Skeletal muscle tissue (tissue), 4 donors: Measurements from ENCODE around the gene RXRA. TPM values are rescaled to one million over a fixed set of nuclear protein-coding genes. Genes with fewer than 3 reads are reported as not detected.

Experiments
- H3K27ac ChIP-seq: one replicate; pipeline ENCODE4 v1.7.0; 2013; ENCODE audit warnings: mild to moderate bottlenecking, low read depth, low read length, inconsistent platforms
- H3K27me3 ChIP-seq, 3 donors: one replicate each; pipeline ENCODE4 v1.7.0; 2013; ENCODE audit warnings: low read length in 3 of 3; ENCODE audit not compliant: control insufficient read depth in 3 of 3, insufficient read depth in 3 of 3
- H3K36me3 ChIP-seq, 3 donors: one replicate each; pipeline ENCODE4 v1.7.0; 2013; ENCODE audit warnings: low read length in 3 of 3; ENCODE audit not compliant: control insufficient read depth in 3 of 3, insufficient read depth in 3 of 3
- H3K4me1 ChIP-seq, 3 donors: one replicate each; pipeline ENCODE4 v1.7.0; 2013; ENCODE audit warnings: low read length in 3 of 3, mild to moderate bottlenecking in 3 of 3; ENCODE audit not compliant: control insufficient read depth in 3 of 3, insufficient read depth in 3 of 3
- H3K4me3 ChIP-seq, 3 donors: one replicate each; pipeline ENCODE4 v1.7.0; 2013; ENCODE audit warnings: low read length in 3 of 3
- H3K9ac ChIP-seq, 3 donors: one replicate each; pipeline ENCODE4 v1.7.0; 2013; ENCODE audit warnings: low read length in 3 of 3, mild to moderate bottlenecking in 3 of 3, moderate library complexity in 2 of 3, low read depth in 1 of 3
- H3K9me3 ChIP-seq, 3 donors: one replicate each; pipeline ENCODE4 v1.7.0; 2013; ENCODE audit warnings: low read length in 3 of 3; ENCODE audit not compliant: control insufficient read depth in 3 of 3
- total RNA-seq: library from RNA; depleted of rRNA; stranded (reverse); fragments of >200 nt; gene quantifications from one replicate; pipeline ENCODE4 v1.2.3, GENCODE V29; 2014
- donor health status: Osteomylitis.

The RXRA gene
- total RNA-seq, 1 donor from 2014 or later: 11.5 TPM

GRCh38 chr9:134323741-134324358, 2.4 kb upstream of the RXRA start:
- Histone ChIP-seq H3K4me3 (no peak overlapping the region), H3K4me1 (peaks cover 26 to 36% (median 35%) of the 10 kb centered on the region in 3 donors), H3K36me3 (no peaks in the 10 kb centered on the region), H3K9me3 (no peaks in the 10 kb centered on the region), H3K27me3 (no peaks in the 10 kb centered on the region), H3K9ac (peak overlapping the region in 1 of 3 donors; percentile 25), H3K27ac (no peak overlapping the region)

GRCh38 chr9:134324359-134325095, 1.7 kb upstream of the RXRA start:
- Histone ChIP-seq H3K27ac (peak overlapping the region; percentile 92), H3K27me3 (no peaks in the 10 kb centered on the region), H3K9ac (peak overlapping the region; percentile 82 to 99 (median 93)), H3K9me3 (no peaks in the 10 kb centered on the region), H3K36me3 (no peaks in the 10 kb centered on the region), H3K4me3 (peak overlapping the region in 2 of 3 donors; percentile 77 to 88), H3K4me1 (peaks cover 33 to 43% (median 41%) of the 10 kb centered on the region in 3 donors)

GRCh38 chr9:134325096-134325812, 1.0 kb upstream of the RXRA start:
- Histone ChIP-seq H3K27me3 (no peaks in the 10 kb centered on the region), H3K4me3 (peak overlapping the region; percentile 77 to 88 (median 82)), H3K4me1 (peaks cover 40 to 50% (median 49%) of the 10 kb centered on the region in 3 donors), H3K36me3 (no peaks in the 10 kb centered on the region), H3K9me3 (no peaks in the 10 kb centered on the region), H3K9ac (peak overlapping the region; percentile 82 to 99 (median 93)), H3K27ac (peak overlapping the region; percentile 92)

GRCh38 chr9:134326724-134327601, 708 bp downstream of the RXRA start:
- peak overlapping the region; percentile 94 for H3K27ac ChIP-seq
- no peaks in the 10 kb centered on the region for H3K9me3 ChIP-seq
- H3K4me1 ChIP-seq: peaks cover 57 to 67% (median 66%) of the 10 kb centered on the region in 3 donors

GRCh38 chr9:134327671-134328231, 1.5 kb downstream of the RXRA start:
- H3K4me1 ChIP-seq: peaks cover 65 to 75% (median 74%) of the 10 kb centered on the region in 3 donors
- H3K9ac ChIP-seq: peak overlapping the region; percentile 90 to 95 (median 90)
- no peaks in the 10 kb centered on the region for H3K36me3 ChIP-seq
- no peaks in the 10 kb centered on the region for H3K27me3 ChIP-seq
- peak overlapping the region; percentile 94 for H3K27ac ChIP-seq
- peak overlapping the region; percentile 66 to 80 (median 79) for H3K4me3 ChIP-seq
- no peaks in the 10 kb centered on the region for H3K9me3 ChIP-seq

More at GRCh38 chr9:134326724-134327601, 708 bp downstream of the RXRA start:
- H3K27me3 ChIP-seq: no peaks in the 10 kb centered on the region
- H3K36me3 ChIP-seq: no peaks in the 10 kb centered on the region
- H3K4me3 ChIP-seq: peak overlapping the region; percentile 66 to 80 (median 79)
- peak overlapping the region; percentile 90 to 95 (median 90) for H3K9ac ChIP-seq

DNA sequence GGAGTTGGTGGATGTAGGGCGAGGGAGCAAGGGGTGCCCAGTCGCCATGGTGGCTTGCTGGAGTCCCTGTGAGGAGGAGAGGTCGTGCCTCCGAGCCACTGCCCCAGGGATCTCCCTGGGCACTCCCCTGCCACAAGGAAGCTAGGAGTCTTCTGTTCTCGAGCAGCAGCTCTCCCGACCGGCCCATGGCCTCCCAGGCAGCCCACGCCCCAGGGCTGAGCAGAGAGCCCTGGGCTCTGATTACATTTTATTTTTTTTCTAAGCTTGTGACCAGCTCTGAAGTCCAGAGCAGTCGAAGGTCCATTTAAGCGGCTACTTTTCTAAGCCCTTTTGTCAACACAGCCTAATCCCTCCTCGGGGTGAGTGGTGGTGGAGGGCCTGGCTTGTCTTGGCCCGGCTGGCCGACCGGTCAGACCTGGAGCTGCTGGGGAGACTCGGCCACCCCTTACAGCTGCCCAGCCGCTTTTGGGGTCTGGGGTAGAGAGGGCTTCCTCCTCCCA, 2.1 kb downstream of the RXRA start:
- peaks cover 71 to 80% (median 80%) of the 10 kb centered on the region in 3 donors for H3K4me1 ChIP-seq
- peak overlapping the region; percentile 94 for H3K27ac ChIP-seq
- peak overlapping the region; percentile 90 to 95 (median 90) for H3K9ac ChIP-seq

DNA sequence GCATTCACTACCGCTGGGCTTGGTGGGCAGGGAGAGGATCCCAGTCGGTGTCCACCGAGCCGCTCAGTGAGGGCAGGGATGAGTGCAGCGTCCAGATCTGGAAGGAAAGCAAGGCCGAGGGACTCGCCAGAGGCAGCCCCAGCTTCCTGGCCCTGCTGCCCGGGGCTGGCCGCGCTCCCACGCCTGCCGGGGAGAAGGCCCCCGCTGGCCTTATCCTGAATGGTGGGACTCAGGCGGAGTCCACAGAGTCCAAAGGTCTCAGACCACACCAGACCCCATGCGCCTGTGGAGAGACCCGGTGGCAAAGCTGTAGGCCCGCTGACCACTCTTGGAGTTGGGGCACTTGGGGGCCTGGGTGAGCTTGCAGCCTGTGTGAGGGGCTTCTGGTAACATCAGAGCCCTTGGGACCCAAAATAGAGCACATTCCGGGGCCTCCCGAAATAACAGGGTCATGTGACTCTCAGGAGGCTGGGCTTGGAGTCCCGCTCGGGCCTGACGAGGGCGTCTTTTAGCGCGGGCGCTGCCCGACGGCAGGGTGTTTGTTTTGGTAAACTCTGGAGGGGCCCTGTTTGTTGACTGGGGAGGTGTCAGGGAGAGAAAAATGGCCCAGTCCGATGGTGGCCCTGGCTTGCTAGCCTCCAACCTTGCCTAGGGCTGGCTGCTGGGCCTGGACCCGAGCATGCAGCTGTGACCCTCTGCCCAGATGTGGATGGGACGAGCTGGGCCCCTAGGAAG, 2.8 kb downstream of the RXRA start:
- Histone ChIP-seq H3K27me3 (no peaks in the 10 kb centered on the region), H3K36me3 (no peaks in the 10 kb centered on the region), H3K9ac (peak overlapping the region; percentile 90 to 95 (median 90)), H3K9me3 (no peaks in the 10 kb centered on the region), H3K4me3 (peak overlapping the region; percentile 66 to 80 (median 79)), H3K27ac (peak overlapping the region; percentile 94), H3K4me1 (peaks cover 74 to 81% (median 80%) of the 10 kb centered on the region in 3 donors)

More for the DNA sequence above, 2.1 kb downstream of the RXRA start:
- no peaks in the 10 kb centered on the region for H3K36me3 ChIP-seq
- peak overlapping the region; percentile 66 to 80 (median 79) for H3K4me3 ChIP-seq
- H3K9me3 ChIP-seq: no peaks in the 10 kb centered on the region
- H3K27me3 ChIP-seq: no peaks in the 10 kb centered on the region

DNA sequence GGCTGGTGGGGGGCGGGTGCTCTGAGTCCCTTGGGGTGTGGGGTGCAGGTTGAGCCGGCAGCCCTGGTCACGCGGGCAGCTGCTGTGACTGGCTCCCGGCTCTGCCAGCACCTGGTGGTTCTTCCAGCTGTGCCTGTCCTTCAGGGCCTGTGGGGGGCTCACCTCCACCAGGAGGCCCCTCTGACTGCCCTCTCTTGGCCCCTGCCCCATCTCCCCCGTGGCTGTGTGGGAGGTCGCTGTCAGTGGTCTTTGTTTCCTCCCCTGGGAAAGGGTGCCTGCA, 3.3 kb downstream of the RXRA start:
- peak overlapping the region; percentile 66 to 80 (median 79) for H3K4me3 ChIP-seq
- H3K4me1 ChIP-seq: peaks cover 77 to 81% (median 80%) of the 10 kb centered on the region in 3 donors
- H3K27me3 ChIP-seq: no peaks in the 10 kb centered on the region
- no peaks in the 10 kb centered on the region for H3K36me3 ChIP-seq
- peak overlapping the region; percentile 94 for H3K27ac ChIP-seq
- H3K9me3 ChIP-seq: no peaks in the 10 kb centered on the region
- peak overlapping the region; percentile 90 to 95 (median 90) for H3K9ac ChIP-seq
